CD4-positive, alpha-beta T cell treated with Interleukin-1 beta for 1 hour (primary cell): ENCODE data around the gene ATP11A.
"Not testable (repeated sequence)": the region's sequence is repeated elsewhere in the genome, so short reads cannot be mapped to it uniquely, and the experiment has no call there.

ENCODE experiments used
- DNase-seq, 2 donors: peaks; one replicate each; pipeline ENCODE4 v3.0.0-alpha.2; 2020 to 2022

The ATP11A gene

GRCh38 chr13:112844411-112844810 is 154.6 kb downstream of the ATP11A start:
- DNase-seq = no peak

- no peak for DNase-seq
Measured at GRCh38 chr13:112844879-112845278, 155.0 kb downstream of the ATP11A start.

GRCh38 chr13:112845511-112846144 is 155.8 kb downstream of the ATP11A start:
- no peak for DNase-seq

GRCh38 chr13:112846411-112847115 is 156.7 kb downstream of the ATP11A start:
- DNase-seq = no peak

GRCh38 chr13:112849500-112849899 is 159.7 kb downstream of the ATP11A start:
- no peak for DNase-seq

GRCh38 chr13:112850273-112850672 is 160.4 kb downstream of the ATP11A start:
- DNase-seq = no peak

GRCh38 chr13:112851107-112852038 is 161.5 kb downstream of the ATP11A start:
- no peak for DNase-seq

- no peak for DNase-seq
Measured at GRCh38 chr13:112852392-112852791, 162.6 kb downstream of the ATP11A start.

- no peak for DNase-seq
Measured at GRCh38 chr13:112852808-112853207, 163.0 kb downstream of the ATP11A start.

- no peak for DNase-seq
Measured at GRCh38 chr13:112854321-112854720, 164.5 kb downstream of the ATP11A start.

- DNase-seq = no peak
Measured at GRCh38 chr13:112855859-112856258, 166.0 kb downstream of the ATP11A start.

GRCh38 chr13:112857914-112858490 is 168.2 kb downstream of the ATP11A start:
- DNase-seq = no peak

GRCh38 chr13:112859128-112859816 is 169.4 kb downstream of the ATP11A start:
- DNase-seq = no peak

GRCh38 chr13:112859817-112860190 is 170.0 kb downstream of the ATP11A start:
- no peak for DNase-seq

- DNase-seq = no peak
Measured at GRCh38 chr13:112861876-112862615, 172.2 kb downstream of the ATP11A start.

- not testable (repeated sequence) for DNase-seq
Measured at GRCh38 chr13:112863356-112863755, 173.5 kb downstream of the ATP11A start.

GRCh38 chr13:112865478-112865877 is 175.6 kb downstream of the ATP11A start:
- not testable (repeated sequence) for DNase-seq

GRCh38 chr13:112867301-112867711 is 177.5 kb downstream of the ATP11A start:
- DNase-seq = no peak

- DNase-seq = no peak
Measured at GRCh38 chr13:112868308-112868707, 178.5 kb downstream of the ATP11A start.

- no peak for DNase-seq
Measured at GRCh38 chr13:112869202-112870050, 179.6 kb downstream of the ATP11A start.

- no peak for DNase-seq
Measured at GRCh38 chr13:112870051-112870331, 180.2 kb downstream of the ATP11A start.
